K562 (cell line): Measurements from ENCODE around the gene SUV39H2. TPM values are rescaled to one million over a fixed set of nuclear protein-coding genes. Genes with fewer than 3 reads are reported as not detected.
A peak's percentile ranks its signal among the peaks of the same experiment; 100 is the strongest.

Experiments
- BMI1 ChIP-seq: fragments of 150-350 bp; IDR thresholded peaks from 2 replicates; pipeline ENCODE4 v1.6.1; 2014; ENCODE audit warnings: low read length
- ETV1 ChIP-seq: fragments of 450-650 bp; conservative IDR thresholded peaks from 2 replicates; pipeline ENCODE4 v1.6.1; 2016; ENCODE audit warnings: missing genetic modification characterization, control low read depth, low read depth, missing compliant biosample characterization
- NR4A1 ChIP-seq, 2 experiments: fragments of 250-450 bp in 1 of 2; fragments of 450-650 bp in 1 of 2; sonication (Bioruptor Pico) in 1 of 2; IDR thresholded peaks; 2 replicates each; pipeline versions ENCODE4 v1.4.0 to v1.6.1; 2016 to 2020; ENCODE audit warnings: mild to moderate bottlenecking in 2 of 2, missing compliant biosample characterization in 1 of 2, missing genetic modification characterization in 1 of 2, moderate library complexity in 1 of 2
- POLR2A ChIP-seq: fragments of 450-650 bp; conservative IDR thresholded peaks from 2 replicates; pipeline ENCODE4 v1.6.1; 2016
- polyA plus RNA-seq, 8 experiments: library from polyadenylated mRNA; depleted of rRNA in 4 of 8; stranded (reverse) in 5 of 8; unstranded in 3 of 8; fragments of >200 nt; fragmentation: Nextera tagmentation in 2 of 8; fragmentation: Illumina TruSeq in 1 of 8; extraction: Ambion mirVana in 2 of 8; extraction: Trizol in 1 of 8; gene quantifications; 2 replicates each; pipeline versions ENCODE4 v1.2.1 to v1.2.3, GENCODE V29; 2011 to 2014; ENCODE audit warnings: inconsistent platforms in 1 of 8, missing spikeins in 1 of 8
- total RNA-seq, 7 experiments: library from RNA; depleted of rRNA in 6 of 7; stranded (reverse); fragments of >200 nt in 6 of 7; fragmentation: Illumina TruSeq in 2 of 7; extraction: Trizol in 2 of 7; gene quantifications; 2 replicates each; pipeline versions ENCODE4 v1.2.1 to v1.2.3, GENCODE V29; 2011 to 2021; ENCODE audit warnings: low replicate concordance in 1 of 7
- TF ChIP-seq, protein P1 (sequence below): fragments of 450-650 bp; formaldehyde crosslinking; IDR thresholded peaks from 2 replicates; pipeline ENCODE4 v1.4.0; 2020; ENCODE audit warnings: mild to moderate bottlenecking, moderate library complexity
- TF ChIP-seq, protein P2 (sequence below): fragments of 450-650 bp; IDR thresholded peaks from 2 replicates; pipeline ENCODE4 v1.7.1; 2018; ENCODE audit warnings: mild to moderate bottlenecking, low read depth; ENCODE audit not compliant: partially characterized antibody

Gene SUV39H2
- total and polyA plus RNA-seq, 9 of the 15 experiments (the other 6 are each of a cell fraction or from before 2014, with no cell fraction given) = 24.1 to 54.3 (median 41.3) TPM

DNA sequence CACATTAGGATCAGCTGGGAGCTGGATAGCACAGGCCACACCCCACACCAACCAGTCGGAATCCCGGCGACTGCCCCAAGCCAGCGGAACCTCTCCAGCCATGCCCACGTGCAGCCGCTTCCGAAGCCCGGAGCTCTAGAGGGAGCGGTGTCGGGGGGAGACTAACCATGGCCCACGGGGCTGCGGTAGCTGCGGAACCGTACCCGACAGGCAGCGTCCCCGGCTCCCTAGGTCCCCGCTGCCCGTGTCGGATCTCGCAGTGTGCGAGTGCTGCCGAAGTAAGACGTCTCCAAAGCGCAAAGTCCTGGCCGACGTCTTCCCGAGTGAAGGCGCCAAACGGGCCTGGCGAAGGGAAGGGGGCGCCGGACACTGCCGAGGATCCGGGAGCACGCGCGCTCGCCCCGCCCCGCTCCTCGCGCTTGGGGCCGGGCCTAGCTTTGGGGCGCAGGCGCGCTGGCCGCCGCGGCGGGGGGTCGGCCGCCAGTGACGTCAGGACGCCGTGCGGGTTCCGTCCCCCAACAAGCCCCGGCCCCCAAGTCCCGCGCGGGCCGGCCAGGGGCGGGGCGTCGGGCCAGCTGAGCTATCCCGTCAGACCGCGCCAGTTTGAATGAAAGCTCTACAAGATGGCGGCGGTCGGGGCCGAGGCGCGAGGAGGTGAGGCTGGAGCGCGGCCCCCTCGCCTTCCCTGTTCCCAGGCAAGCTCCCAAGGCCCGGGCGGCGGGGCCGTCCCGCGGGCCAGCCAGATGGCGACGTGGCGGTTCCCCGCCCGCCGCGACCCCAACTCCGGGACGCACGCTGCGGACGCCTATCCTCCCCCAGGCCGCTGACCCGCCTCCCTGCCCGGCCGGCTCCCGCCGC, at the start of gene SUV39H2 (continued):
- TF ChIP-seq, protein P1, sequence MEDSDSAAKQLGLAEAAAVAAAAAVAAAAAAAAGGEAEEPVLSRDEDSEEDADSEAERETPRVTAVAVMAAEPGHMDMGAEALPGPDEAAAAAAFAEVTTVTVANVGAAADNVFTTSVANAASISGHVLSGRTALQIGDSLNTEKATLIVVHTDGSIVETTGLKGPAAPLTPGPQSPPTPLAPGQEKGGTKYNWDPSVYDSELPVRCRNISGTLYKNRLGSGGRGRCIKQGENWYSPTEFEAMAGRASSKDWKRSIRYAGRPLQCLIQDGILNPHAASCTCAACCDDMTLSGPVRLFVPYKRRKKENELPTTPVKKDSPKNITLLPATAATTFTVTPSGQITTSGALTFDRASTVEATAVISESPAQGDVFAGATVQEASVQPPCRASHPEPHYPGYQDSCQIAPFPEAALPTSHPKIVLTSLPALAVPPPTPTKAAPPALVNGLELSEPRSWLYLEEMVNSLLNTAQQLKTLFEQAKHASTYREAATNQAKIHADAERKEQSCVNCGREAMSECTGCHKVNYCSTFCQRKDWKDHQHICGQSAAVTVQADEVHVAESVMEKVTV (CRISPR knock-in tag) = 0 out of 2 replicates have a peak, but pooled peaks have one; percentile 2
- TF ChIP-seq ETV1 (peak; percentile 79), BMI1 (no peak), POLR2A (peak; percentile 93), NR4A1 (CRISPR knock-in tag; IDR thresholded peaks at IDR 0.05) (peak; percentile 27; the same call in 1 of the 2 replicates), NR4A1 (tag; IDR thresholded peaks at IDR 0.05) (no peak)
- TF ChIP-seq, protein P2, sequence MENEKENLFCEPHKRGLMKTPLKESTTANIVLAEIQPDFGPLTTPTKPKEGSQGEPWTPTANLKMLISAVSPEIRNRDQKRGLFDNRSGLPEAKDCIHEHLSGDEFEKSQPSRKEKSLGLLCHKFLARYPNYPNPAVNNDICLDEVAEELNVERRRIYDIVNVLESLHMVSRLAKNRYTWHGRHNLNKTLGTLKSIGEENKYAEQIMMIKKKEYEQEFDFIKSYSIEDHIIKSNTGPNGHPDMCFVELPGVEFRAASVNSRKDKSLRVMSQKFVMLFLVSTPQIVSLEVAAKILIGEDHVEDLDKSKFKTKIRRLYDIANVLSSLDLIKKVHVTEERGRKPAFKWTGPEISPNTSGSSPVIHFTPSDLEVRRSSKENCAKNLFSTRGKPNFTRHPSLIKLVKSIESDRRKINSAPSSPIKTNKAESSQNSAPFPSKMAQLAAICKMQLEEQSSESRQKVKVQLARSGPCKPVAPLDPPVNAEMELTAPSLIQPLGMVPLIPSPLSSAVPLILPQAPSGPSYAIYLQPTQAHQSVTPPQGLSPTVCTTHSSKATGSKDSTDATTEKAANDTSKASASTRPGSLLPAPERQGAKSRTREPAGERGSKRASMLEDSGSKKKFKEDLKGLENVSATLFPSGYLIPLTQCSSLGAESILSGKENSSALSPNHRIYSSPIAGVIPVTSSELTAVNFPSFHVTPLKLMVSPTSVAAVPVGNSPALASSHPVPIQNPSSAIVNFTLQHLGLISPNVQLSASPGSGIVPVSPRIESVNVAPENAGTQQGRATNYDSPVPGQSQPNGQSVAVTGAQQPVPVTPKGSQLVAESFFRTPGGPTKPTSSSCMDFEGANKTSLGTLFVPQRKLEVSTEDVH = peak; percentile 26
